Inflammatory macrophage (primary cell): ENCODE data around the gene INSM2.

Experiments
- DNase-seq, 2 donors: peaks; one replicate each; pipeline ENCODE4 v3.0.0-alpha.2; 2020 to 2022

INSM2 gene

GRCh38 chr14:35549551-35549950 lies 15.6 kb downstream of the INSM2 start:
- no peak for DNase-seq

DNA sequence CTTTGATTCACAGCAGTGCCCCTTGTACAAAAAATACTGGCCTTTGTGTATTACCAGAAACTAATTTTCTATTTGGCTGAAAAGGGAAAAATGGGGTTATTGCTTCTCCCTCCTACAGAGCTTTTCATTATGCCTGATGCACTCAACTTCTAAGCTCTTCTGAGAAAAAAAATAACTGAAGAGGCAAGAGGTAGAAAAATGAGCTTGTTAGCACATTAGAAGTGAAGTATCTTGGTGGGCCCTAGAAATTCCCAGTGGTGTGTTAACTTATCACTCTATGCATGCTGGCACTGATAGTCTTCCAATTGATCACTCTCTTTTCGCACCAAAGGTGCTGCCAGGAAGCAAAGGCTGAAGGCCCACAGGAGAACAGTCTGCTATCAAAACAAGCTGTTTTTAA lies 17.1 kb downstream of the INSM2 start:
- no peak for DNase-seq

DNA sequence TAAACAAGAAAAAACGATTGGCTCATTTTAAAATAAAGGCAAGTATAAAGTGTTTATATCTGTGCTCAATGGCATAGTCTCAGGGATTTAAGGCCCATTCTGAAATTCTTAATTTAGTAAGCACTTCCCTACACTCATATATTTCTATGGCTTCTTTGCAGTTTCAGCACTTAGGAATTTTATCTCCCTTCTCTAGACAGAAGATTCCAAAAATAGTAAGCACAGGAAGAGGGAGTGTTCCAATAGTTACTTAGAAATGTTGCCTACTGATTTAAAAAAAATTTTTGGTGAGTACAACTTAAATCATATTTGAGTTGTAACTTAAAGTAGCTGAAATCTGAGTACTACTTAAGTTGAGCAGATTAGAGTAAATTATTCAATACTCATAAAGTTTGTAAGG lies 19.8 kb downstream of the INSM2 start:
- no peak for DNase-seq

GRCh38 chr14:35556548-35556947 lies 22.6 kb downstream of the INSM2 start:
- DNase-seq, result no peak

GRCh38 chr14:35557221-35557747 lies 23.3 kb downstream of the INSM2 start:
- DNase-seq, result no peak

DNA sequence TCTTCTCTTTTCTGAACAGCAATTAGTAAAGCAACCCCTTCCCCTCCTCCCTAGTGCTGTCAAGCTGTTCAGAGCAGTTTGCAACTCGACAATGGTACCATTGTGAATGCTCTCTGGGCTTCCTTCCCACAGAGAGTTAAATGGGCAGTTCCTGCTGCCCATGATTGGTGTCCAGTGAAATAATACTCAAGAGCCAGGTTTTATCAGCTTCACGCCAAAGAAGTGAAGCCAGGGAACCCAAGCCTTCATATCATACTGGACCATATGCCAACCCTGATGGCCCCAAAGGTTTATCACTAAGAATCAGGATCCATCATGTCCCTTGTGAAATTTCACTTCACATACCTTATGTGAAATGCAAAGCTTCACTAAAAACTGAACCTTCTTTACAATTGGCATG lies 24.7 kb downstream of the INSM2 start:
- DNase-seq, result no peak

GRCh38 chr14:35565871-35566464 lies 32.0 kb downstream of the INSM2 start:
- DNase-seq, result no peak

- no peak for DNase-seq
These were observed 37.6 kb downstream of the INSM2 start for GRCh38 chr14:35571598-35571997.

- DNase-seq, result no peak
These were observed 39.9 kb downstream of the INSM2 start for GRCh38 chr14:35573911-35574310.

DNA sequence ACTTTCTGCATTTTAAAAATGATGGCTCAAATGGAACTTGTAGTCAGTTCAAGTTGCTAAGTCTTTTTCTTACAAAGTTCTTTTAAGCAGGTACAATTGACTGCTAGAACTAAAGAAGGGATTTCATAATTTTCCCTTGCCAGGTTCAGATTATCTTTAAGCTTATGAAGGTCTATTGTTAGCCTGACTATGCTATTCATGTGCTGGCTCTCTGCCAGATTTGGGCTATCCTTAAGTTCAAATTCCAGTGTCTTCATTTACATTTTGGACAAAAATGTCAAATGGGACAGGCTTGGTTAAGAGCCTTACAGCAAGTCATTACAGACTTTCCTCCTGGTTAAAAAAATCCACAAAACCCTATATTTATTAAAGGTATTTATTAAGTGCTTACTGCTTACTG lies 42.3 kb downstream of the INSM2 start:
- DNase-seq, result no peak

- no peak for DNase-seq
These were observed 42.9 kb downstream of the INSM2 start for GRCh38 chr14:35576856-35577255.

GRCh38 chr14:35578135-35578534 lies 44.2 kb downstream of the INSM2 start:
- DNase-seq, result no peak

DNA sequence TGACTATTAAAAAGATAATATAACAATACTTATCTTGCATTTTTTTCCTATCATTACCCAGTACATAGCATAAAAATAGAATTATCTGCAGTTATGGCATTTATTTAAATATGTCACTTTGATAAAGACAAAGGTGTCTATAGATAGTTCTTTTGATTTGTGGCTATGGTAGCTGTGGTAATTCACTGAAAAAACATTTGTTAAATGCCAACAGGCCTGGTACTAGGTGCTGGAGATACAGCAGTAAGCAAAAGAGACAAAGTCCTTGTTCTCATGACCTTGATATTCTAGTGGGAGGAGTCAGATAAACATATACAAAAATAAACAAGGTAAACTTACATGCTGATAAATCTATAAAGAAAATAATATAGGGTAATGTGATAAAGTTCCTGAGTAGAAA lies 44.7 kb downstream of the INSM2 start:
- no peak for DNase-seq
